ENCODE data around the gene SPRED1. TPM values are rescaled to one million over a fixed set of nuclear protein-coding genes. Genes with fewer than 3 reads are reported as not detected.

SPRED1 gene
- total RNA-seq, 1 experiment from 2014 or later = 10.4 TPM

GRCh38 chr15:38332711-38333110 lies 80.1 kb downstream of the SPRED1 start:
- no peak for DNase-seq
- no peaks in the 10 kb centered on the region for H3K36me3 ChIP-seq (ENCODE audit: control insufficient read depth, insufficient read depth, low read length)
- Mint-ChIP-seq H3K27me3 (ENCODE audit: insufficient read depth, unreplicated experiment) (no peaks in the 10 kb centered on the region), H3K27ac (ENCODE audit: unreplicated experiment) (no peak overlapping the region), H3K9me3 (ENCODE audit: unreplicated experiment) (no peaks in the 10 kb centered on the region), H3K36me3 (ENCODE audit: insufficient read depth, unreplicated experiment) (no peaks in the 10 kb centered on the region), H3K4me3 (ENCODE audit: unreplicated experiment) (no peak overlapping the region), H3K4me1 (ENCODE audit: low read depth, unreplicated experiment) (no peaks in the 10 kb centered on the region)
- no TSS peak for BruUV-seq (replicated peaks)
- no peak for TF ChIP-seq CTCF (IDR thresholded peaks at IDR 0.05; ENCODE audit: insufficient read depth in 1 of 2, low read depth in 1 of 2, low read length in 1 of 2, severe bottlenecking in 1 of 2, unreplicated experiment in 1 of 2)
- H3K4me3 ChIP-seq (ENCODE audit: low read depth, low read length) = no peak overlapping the region
- no peaks in the 10 kb centered on the region for H3K9me3 ChIP-seq
- no peaks in the 10 kb centered on the region for H3K27me3 ChIP-seq (replicated peaks; ENCODE audit: control insufficient read depth, insufficient read depth, low read length)
- intact Hi-C loops (cut with micrococcal nuclease; ENCODE audit: unreplicated experiment) = no loop called here
- H3K4me1 ChIP-seq = no peaks in the 10 kb centered on the region
- CTCF ChIA-PET = no interaction called here
- POLR2A ChIA-PET = no interaction called here

- no TSS peak for BruUV-seq (replicated peaks)
- Histone ChIP-seq H3K9me3 (no peaks in the 10 kb centered on the region), H3K4me1 (no peaks in the 10 kb centered on the region), H3K36me3 (ENCODE audit: control insufficient read depth, insufficient read depth, low read length) (no peaks in the 10 kb centered on the region), H3K27me3 (replicated peaks; ENCODE audit: control insufficient read depth, insufficient read depth, low read length) (no peaks in the 10 kb centered on the region), H3K4me3 (ENCODE audit: low read depth, low read length) (no peak overlapping the region)
- Mint-ChIP-seq H3K9me3 (ENCODE audit: unreplicated experiment) (no peaks in the 10 kb centered on the region), H3K27ac (ENCODE audit: unreplicated experiment) (no peak overlapping the region), H3K36me3 (ENCODE audit: insufficient read depth, unreplicated experiment) (no peaks in the 10 kb centered on the region), H3K27me3 (ENCODE audit: insufficient read depth, unreplicated experiment) (no peaks in the 10 kb centered on the region), H3K4me3 (ENCODE audit: unreplicated experiment) (no peak overlapping the region), H3K4me1 (ENCODE audit: low read depth, unreplicated experiment) (no peaks in the 10 kb centered on the region)
- ChIA-PET POLR2A (no interaction called here), CTCF (no interaction called here)
- intact Hi-C loops (cut with micrococcal nuclease; ENCODE audit: unreplicated experiment) = no loop called here
- DNase-seq = no peak
- TF ChIP-seq CTCF (IDR thresholded peaks at IDR 0.05; ENCODE audit: insufficient read depth in 1 of 2, low read depth in 1 of 2, low read length in 1 of 2, severe bottlenecking in 1 of 2, unreplicated experiment in 1 of 2) = no peak
These were observed 82.5 kb downstream of the SPRED1 start for GRCh38 chr15:38335116-38335515.

GRCh38 chr15:38344351-38344750 lies 91.7 kb downstream of the SPRED1 start:
- POLR2A ChIA-PET = no interaction called here
- BruUV-seq (replicated peaks) = no TSS peak

More at GRCh38 chr15:38344351-38344750, 91.7 kb downstream of the SPRED1 start:
- DNase-seq = no peak
- intact Hi-C loops (cut with micrococcal nuclease; ENCODE audit: unreplicated experiment) = no loop called here
- H3K27me3 ChIP-seq (replicated peaks; ENCODE audit: control insufficient read depth, insufficient read depth, low read length) = no peaks in the 10 kb centered on the region
- Mint-ChIP-seq H3K4me1 (ENCODE audit: low read depth, unreplicated experiment) (no peaks in the 10 kb centered on the region), H3K4me3 (ENCODE audit: unreplicated experiment) (no peak overlapping the region), H3K27me3 (ENCODE audit: insufficient read depth, unreplicated experiment) (no peaks in the 10 kb centered on the region), H3K9me3 (ENCODE audit: unreplicated experiment) (no peaks in the 10 kb centered on the region), H3K27ac (ENCODE audit: unreplicated experiment) (no peak overlapping the region), H3K36me3 (ENCODE audit: insufficient read depth, unreplicated experiment) (peaks cover 12% of the 10 kb centered on the region)
- no peaks in the 10 kb centered on the region for H3K36me3 ChIP-seq (ENCODE audit: control insufficient read depth, insufficient read depth, low read length)
- no peak overlapping the region for H3K4me3 ChIP-seq (ENCODE audit: low read depth, low read length)
- TF ChIP-seq CTCF (IDR thresholded peaks at IDR 0.05; ENCODE audit: insufficient read depth in 1 of 2, low read depth in 1 of 2, low read length in 1 of 2, severe bottlenecking in 1 of 2, unreplicated experiment in 1 of 2) = no peak
- no peaks in the 10 kb centered on the region for H3K9me3 ChIP-seq
- CTCF ChIA-PET = interaction anchor here (0.6 kb wide), 1 partner anchor 364 kb away, joined by 3 read pairs; no protein-coding TSS in a partner anchor
- no peaks in the 10 kb centered on the region for H3K4me1 ChIP-seq

Measured in Caco-2 (cell line).